ENCODE data around the gene HBD. TPM values are rescaled to one million over a fixed set of nuclear protein-coding genes. Genes with fewer than 3 reads are reported as not detected.

The HBD gene
- total RNA-seq, 1 donor from 2014 or later, result not detected

DNA sequence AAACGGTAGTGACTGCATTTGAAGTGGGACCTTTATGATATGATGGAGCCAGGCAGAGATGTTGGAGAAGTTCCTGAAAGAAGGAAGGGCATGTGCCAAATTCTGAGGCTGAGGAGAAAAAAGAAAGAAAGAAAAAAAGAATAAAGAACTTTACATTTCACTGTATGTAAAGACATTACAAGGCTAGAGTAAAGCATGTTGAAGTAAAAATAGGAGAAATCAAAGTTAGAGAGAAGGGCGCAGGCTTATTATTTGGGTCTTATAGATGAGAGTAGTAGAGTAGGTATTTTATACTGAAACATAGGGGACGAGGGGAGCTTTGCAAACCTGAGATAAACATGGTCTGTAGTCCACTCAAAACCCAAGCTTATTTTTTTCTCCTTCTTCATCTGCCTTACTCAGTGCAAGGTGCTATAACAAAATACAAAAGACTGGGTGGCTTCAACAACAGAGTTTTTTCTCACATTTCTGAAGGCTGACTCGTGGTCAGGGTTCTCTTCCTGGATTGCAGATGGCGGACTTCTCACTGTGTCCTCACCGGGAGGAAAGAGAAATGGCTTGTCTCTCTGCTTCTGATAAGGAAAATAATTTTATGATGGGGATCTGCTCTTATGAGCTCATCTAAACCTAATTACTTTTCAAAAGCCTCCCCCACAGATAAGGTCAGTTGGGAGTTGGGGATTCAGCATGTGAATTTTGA lies 12.6 kb upstream of the HBD start:
- TF ChIP-seq, protein P1, sequence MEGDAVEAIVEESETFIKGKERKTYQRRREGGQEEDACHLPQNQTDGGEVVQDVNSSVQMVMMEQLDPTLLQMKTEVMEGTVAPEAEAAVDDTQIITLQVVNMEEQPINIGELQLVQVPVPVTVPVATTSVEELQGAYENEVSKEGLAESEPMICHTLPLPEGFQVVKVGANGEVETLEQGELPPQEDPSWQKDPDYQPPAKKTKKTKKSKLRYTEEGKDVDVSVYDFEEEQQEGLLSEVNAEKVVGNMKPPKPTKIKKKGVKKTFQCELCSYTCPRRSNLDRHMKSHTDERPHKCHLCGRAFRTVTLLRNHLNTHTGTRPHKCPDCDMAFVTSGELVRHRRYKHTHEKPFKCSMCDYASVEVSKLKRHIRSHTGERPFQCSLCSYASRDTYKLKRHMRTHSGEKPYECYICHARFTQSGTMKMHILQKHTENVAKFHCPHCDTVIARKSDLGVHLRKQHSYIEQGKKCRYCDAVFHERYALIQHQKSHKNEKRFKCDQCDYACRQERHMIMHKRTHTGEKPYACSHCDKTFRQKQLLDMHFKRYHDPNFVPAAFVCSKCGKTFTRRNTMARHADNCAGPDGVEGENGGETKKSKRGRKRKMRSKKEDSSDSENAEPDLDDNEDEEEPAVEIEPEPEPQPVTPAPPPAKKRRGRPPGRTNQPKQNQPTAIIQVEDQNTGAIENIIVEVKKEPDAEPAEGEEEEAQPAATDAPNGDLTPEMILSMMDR (conservative IDR thresholded peaks at IDR 0.05), result no peak
- no peak overlapping the region for H3K4me3 Mint-ChIP-seq
- H3K27ac Mint-ChIP-seq (ENCODE audit: unreplicated experiment), result no peak overlapping the region
- no peaks in the 10 kb centered on the region for H3K36me3 Mint-ChIP-seq (ENCODE audit: low read depth)
- no peaks in the 10 kb centered on the region for H3K4me1 Mint-ChIP-seq
- H3K9me3 Mint-ChIP-seq, result no peaks in the 10 kb centered on the region
- DNase-seq (ENCODE audit: low read depth, low spot score), result no peak
- peaks cover 5% of the 10 kb centered on the region for H3K27me3 Mint-ChIP-seq (ENCODE audit: low read depth)

DNA sequence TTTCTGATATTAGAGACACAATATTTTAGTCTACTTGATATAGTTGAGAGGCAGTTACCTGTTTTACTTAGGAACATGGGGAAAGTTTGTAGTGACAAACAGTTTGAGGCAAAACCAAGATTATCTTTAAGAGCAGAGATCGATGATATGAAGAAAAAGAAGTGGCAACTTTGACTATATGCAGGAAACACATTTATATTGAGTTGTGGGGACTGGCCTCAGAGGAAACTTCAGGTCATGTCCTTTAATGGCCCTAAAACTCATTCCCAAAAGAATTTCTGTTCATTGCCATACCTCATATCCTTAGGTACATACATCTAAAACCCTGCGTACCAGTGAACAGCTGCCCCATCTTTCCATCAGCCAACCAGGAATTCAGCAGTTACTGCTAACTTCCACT lies 10.9 kb upstream of the HBD start:
- H3K36me3 Mint-ChIP-seq (ENCODE audit: low read depth), result no peaks in the 10 kb centered on the region
- no peaks in the 10 kb centered on the region for H3K9me3 Mint-ChIP-seq
- H3K27ac Mint-ChIP-seq (ENCODE audit: unreplicated experiment), result no peak overlapping the region
- H3K4me1 Mint-ChIP-seq, result no peaks in the 10 kb centered on the region
- no peak for DNase-seq (ENCODE audit: low read depth, low spot score)
- TF ChIP-seq, protein P1 (conservative IDR thresholded peaks at IDR 0.05), result no peak
- H3K27me3 Mint-ChIP-seq (ENCODE audit: low read depth), result peaks cover 8% of the 10 kb centered on the region
- no peak overlapping the region for H3K4me3 Mint-ChIP-seq

DNA sequence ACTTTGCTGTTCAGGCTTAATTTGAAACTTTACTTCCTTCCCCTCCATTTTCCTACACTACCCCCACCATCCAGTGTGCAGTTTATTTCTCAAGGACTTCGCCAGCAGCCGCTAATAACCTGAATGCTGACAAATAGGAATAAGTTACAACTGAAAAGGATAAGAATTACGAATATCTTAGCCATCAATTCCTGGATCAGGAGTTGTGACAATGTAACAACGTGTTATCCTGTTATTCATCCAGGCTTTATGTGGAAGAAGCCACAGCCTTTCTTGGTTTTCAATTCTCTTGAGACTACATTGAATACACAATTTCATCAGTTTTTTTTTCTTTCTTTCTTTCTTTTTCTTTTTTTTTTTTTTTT lies 9.5 kb upstream of the HBD start:
- TF ChIP-seq, protein P1 (conservative IDR thresholded peaks at IDR 0.05), result no peak
- DNase-seq (ENCODE audit: low read depth, low spot score), result no peak
- H3K9me3 Mint-ChIP-seq, result no peaks in the 10 kb centered on the region
- H3K4me1 Mint-ChIP-seq, result no peaks in the 10 kb centered on the region
- no peaks in the 10 kb centered on the region for H3K36me3 Mint-ChIP-seq (ENCODE audit: low read depth)
- H3K27me3 Mint-ChIP-seq (ENCODE audit: low read depth), result peaks cover 10% of the 10 kb centered on the region
- no peak overlapping the region for H3K27ac Mint-ChIP-seq (ENCODE audit: unreplicated experiment)
- H3K4me3 Mint-ChIP-seq, result no peak overlapping the region

- Mint-ChIP-seq H3K27ac (ENCODE audit: unreplicated experiment) (no peak overlapping the region), H3K4me1 (no peaks in the 10 kb centered on the region), H3K9me3 (no peaks in the 10 kb centered on the region), H3K4me3 (no peak overlapping the region), H3K27me3 (ENCODE audit: low read depth) (peaks cover 14% of the 10 kb centered on the region), H3K36me3 (ENCODE audit: low read depth) (no peaks in the 10 kb centered on the region)
- no peak for DNase-seq (ENCODE audit: low read depth, low spot score)
- TF ChIP-seq, protein P1 (conservative IDR thresholded peaks at IDR 0.05), result no peak
Observed at GRCh38 chr11:5242933-5243815, 8.9 kb upstream of the HBD start.

- Mint-ChIP-seq H3K9me3 (no peaks in the 10 kb centered on the region), H3K36me3 (ENCODE audit: low read depth) (no peaks in the 10 kb centered on the region), H3K27ac (ENCODE audit: unreplicated experiment) (no peak overlapping the region), H3K27me3 (ENCODE audit: low read depth) (peaks cover 11% of the 10 kb centered on the region), H3K4me1 (no peaks in the 10 kb centered on the region), H3K4me3 (no peak overlapping the region)
- DNase-seq (ENCODE audit: low read depth, low spot score), result no peak
- TF ChIP-seq, protein P1 (conservative IDR thresholded peaks at IDR 0.05), result no peak
Observed at GRCh38 chr11:5242208-5242607, 7.9 kb upstream of the HBD start.
